Lung (tissue), 12 donors: ENCODE data around the gene ACSL1. TPM values are rescaled to one million over a fixed set of nuclear protein-coding genes. Genes with fewer than 3 reads are reported as not detected.

Experiments
- ATAC-seq: fragments of 200-7000 bp; cut with Tn5 transposase; one replicate; pipeline ENCODE4 v1.9.1; 2020; ENCODE audit warnings: moderate number of reproducible peaks; ENCODE audit not compliant: insufficient read depth, low FRiP score
- DNase-seq, 3 donors: peaks; one replicate each; pipeline ENCODE4 v3.0.0-alpha.2; 2013 to 2017
- H3K27ac ChIP-seq, 2 donors: one replicate each; pipeline ENCODE4 v1.5.1; 2013; ENCODE audit warnings: mild to moderate bottlenecking in 2 of 2, moderate library complexity in 2 of 2, control low read depth in 1 of 2, inconsistent platforms in 1 of 2, low read depth in 1 of 2, low read length in 1 of 2
- H3K27me3 ChIP-seq, 3 donors: one replicate each; pipeline ENCODE4 v1.5.1; 2013; ENCODE audit warnings: low read length in 2 of 3; ENCODE audit not compliant: control insufficient read depth in 3 of 3, insufficient read depth in 3 of 3
- H3K36me3 ChIP-seq, 4 donors: one replicate each; pipeline ENCODE4 v1.5.1; 2013; ENCODE audit warnings: low read length in 4 of 4, mild to moderate bottlenecking in 1 of 4, moderate library complexity in 1 of 4; ENCODE audit not compliant: control insufficient read depth in 4 of 4, insufficient read depth in 4 of 4
- H3K4me1 ChIP-seq, 5 donors: one replicate each; pipeline ENCODE4 v1.5.1; 2013; ENCODE audit warnings: low read length in 5 of 5, mild to moderate bottlenecking in 2 of 5, moderate library complexity in 1 of 5; ENCODE audit not compliant: control insufficient read depth in 5 of 5, insufficient read depth in 5 of 5
- H3K4me3 ChIP-seq: one replicate; pipeline ENCODE4 v1.5.1; 2013; ENCODE audit warnings: mild to moderate bottlenecking, control low read depth, moderate library complexity
- H3K9ac ChIP-seq, 2 donors: one replicate each; pipeline ENCODE4 v1.5.1; 2013; ENCODE audit warnings: low read length in 2 of 2, control low read depth in 1 of 2; ENCODE audit not compliant: insufficient read depth in 1 of 2
- H3K9me3 ChIP-seq, 4 donors: one replicate each; pipeline ENCODE4 v1.5.1; 2013; ENCODE audit warnings: low read length in 3 of 4, mild to moderate bottlenecking in 1 of 4, moderate library complexity in 1 of 4; ENCODE audit not compliant: control insufficient read depth in 4 of 4, insufficient read depth in 3 of 4
- CTCF ChIP-seq: IDR thresholded peaks from 2 replicates; pipeline ENCODE4 v1.5.1; 2012; ENCODE audit warnings: mild to moderate bottlenecking; ENCODE audit errors: control extremely low read depth, extremely low read depth
- WGBS, 2 donors: extraction: QIAGEN DNeasy Blood & Tissue Kit; methylation state at CpG; one replicate each; pipeline ENCODE4 v1.1.7; 2013; 5-methylcytosine and 5-hydroxymethylcytosine counted together
- polyA plus RNA-seq, 2 donors: library from polyadenylated mRNA; stranded (reverse); fragments of 200-250 nt; gene quantifications; one replicate each; pipeline ENCODE4 v1.2.1, GENCODE V29; 2013
- total RNA-seq, 2 donors: library from RNA; depleted of rRNA in 1 of 2; stranded (reverse); fragments of >200 nt in 1 of 2; gene quantifications; one replicate each; pipeline ENCODE4 v1.2.1, GENCODE V29; 2014 to 2021
- donor health status: control.
- donor health status: control.
- donor health status: Bipolar disorder and iron deficiency.
- donor health status: healthy.
- donor health status: DM: yes; HTN: yes; CAD: no.

Gene ACSL1
- total and polyA plus RNA-seq, 4 donors = 89.5 to 731 (median 188) TPM

- Histone ChIP-seq H3K27me3 (no peaks in the 10 kb centered on the region), H3K27ac (peak overlapping the region; percentile 71 to 98), H3K4me3 (no peak overlapping the region), H3K36me3 (no peaks in the 10 kb centered on the region), H3K9me3 (no peaks in the 10 kb centered on the region), H3K4me1 (peaks cover 3 to 28% (median 8%) of the 10 kb centered on the region in 5 donors), H3K9ac (no peak overlapping the region)
- DNase-seq (no peak), ATAC-seq (no peak)
- WGBS, 2 donors = 33 to 46% methylated on average over 5 of the region's 5 CpGs
- TF ChIP-seq CTCF = no peak
Measured at GRCh38 chr4:184814686-184815045, 11.1 kb downstream of the ACSL1 start.

- Histone ChIP-seq H3K9ac (no peak overlapping the region), H3K27ac (peak overlapping the region; percentile 35 to 98), H3K9me3 (no peaks in the 10 kb centered on the region), H3K4me1 (peaks cover 3 to 27% (median 13%) of the 10 kb centered on the region in 5 donors), H3K4me3 (no peak overlapping the region), H3K36me3 (no peaks in the 10 kb centered on the region), H3K27me3 (no peaks in the 10 kb centered on the region)
- DNase-seq (no peak), ATAC-seq (no peak)
- no peak for TF ChIP-seq CTCF
- WGBS, 2 donors = 68 to 76% methylated on average over 8 of the region's 8 CpGs
Measured at GRCh38 chr4:184812651-184813181, 13.1 kb downstream of the ACSL1 start.

GRCh38 chr4:184812199-184812542 is 13.6 kb downstream of the ACSL1 start:
- no peak overlapping the region for H3K4me3 ChIP-seq
- no peak for TF ChIP-seq CTCF
- no peaks in the 10 kb centered on the region for H3K27me3 ChIP-seq
- WGBS, 2 donors = 68 to 72% methylated on average over 6 of the region's 6 CpGs
- no peaks in the 10 kb centered on the region for H3K9me3 ChIP-seq
- ATAC-seq = no peak
- no peak overlapping the region for H3K9ac ChIP-seq
- H3K36me3 ChIP-seq = no peaks in the 10 kb centered on the region
- peak overlapping the region; percentile 26 to 98 for H3K27ac ChIP-seq
- DNase-seq = no peak
- peaks cover 3 to 31% (median 13%) of the 10 kb centered on the region in 5 donors for H3K4me1 ChIP-seq
